Measurements from ENCODE around the gene MXRA8. TPM values are rescaled to one million over a fixed set of nuclear protein-coding genes. Genes with fewer than 3 reads are reported as not detected.

The MXRA8 gene
- total RNA-seq, 2 experiments from 2014 or later, result 0.25 to 0.49 TPM

DNA sequence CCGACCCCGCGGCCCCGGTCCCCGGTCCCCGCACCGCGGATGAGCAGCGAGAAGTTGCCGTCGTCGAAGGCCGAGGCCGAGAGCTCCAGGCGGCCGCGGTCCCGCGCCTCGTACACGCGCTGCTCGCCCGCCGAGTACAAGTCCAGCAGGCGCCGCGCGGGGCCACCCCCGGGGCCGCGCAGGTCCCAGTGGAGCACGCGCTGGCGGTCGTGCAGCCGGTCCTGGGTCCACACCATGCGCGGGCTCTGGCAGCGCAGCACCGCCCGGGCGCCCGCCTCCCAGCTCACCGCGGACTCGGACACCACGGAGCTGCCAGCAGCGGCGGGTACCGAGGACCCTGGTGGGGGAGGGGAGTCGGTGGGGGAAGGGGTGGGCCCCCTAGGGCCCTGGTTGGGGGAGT, 2.9 kb downstream of the MXRA8 start:
- Mint-ChIP-seq H3K4me1 (peaks cover 15% of the 10 kb centered on the region), H3K4me3 (no peak overlapping the region), H3K27me3 (peaks cover 14% of the 10 kb centered on the region), H3K27ac (no peak overlapping the region), H3K36me3 (ENCODE audit: low read depth) (no peaks in the 10 kb centered on the region), H3K9me3 (ENCODE audit: low read depth) (no peaks in the 10 kb centered on the region)
- CTCF ChIA-PET, result no interaction called here
- POLR2A ChIA-PET, result no interaction called here
- peak; percentile 11 for ATAC-seq
- intact Hi-C loops (cut with DNase I, micrococcal nuclease), result no loop called here
- DNase-seq, result peak; percentile 46

DNA sequence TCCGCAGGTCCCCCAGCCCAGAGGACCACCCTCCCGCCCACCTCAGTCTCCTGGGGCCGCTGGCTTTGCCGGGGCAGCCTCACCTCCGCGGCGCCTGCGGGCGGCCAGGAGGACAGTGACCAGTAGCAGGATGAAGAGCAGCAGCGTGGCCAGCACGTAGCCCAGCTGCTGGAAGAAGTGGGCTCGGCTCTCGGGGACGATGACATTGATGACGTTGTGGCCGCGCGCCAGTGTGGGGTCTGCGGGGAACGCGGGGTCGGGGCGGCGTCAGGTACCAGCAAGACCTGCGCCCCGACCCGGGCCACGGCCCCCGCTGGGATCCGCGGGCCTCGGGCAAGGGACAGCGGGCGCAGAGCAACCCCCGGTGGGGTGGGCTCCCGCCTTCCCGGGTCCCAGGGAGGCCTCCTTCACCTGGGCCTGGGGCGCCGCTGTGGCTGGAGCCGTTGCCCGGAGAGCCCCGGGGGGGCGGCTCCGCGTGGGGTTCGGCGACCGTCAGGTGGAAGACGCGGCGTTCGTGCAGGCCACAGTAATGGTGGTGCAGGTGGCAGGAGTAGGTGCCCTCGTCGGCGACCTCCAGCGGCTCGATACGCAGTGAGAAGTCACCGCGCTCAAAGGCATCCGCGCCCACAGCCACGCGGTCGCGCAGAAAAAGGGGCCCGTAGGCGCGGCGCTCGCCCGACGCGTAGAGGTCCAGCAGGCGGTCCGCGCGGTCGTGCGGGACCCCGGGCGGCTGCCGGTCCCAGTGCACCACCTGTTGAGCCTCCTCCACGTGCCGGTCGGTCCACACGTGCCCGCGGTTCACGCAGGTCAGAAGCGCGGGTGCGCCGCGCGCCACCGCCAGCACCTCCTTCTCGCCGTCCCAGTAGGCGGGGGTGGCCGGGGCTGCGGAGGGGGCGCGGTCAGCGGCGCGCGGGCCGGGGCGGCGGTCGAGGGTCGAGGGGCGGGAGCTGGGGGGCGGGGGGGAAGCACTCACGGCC, 3.8 kb downstream of the MXRA8 start:
- Mint-ChIP-seq H3K27ac (no peak overlapping the region), H3K4me3 (no peak overlapping the region), H3K27me3 (peaks cover 14% of the 10 kb centered on the region), H3K4me1 (peaks cover 13% of the 10 kb centered on the region), H3K9me3 (ENCODE audit: low read depth) (no peaks in the 10 kb centered on the region), H3K36me3 (ENCODE audit: low read depth) (no peaks in the 10 kb centered on the region)
- intact Hi-C loops (cut with DNase I, micrococcal nuclease), result no loop called here
- CTCF ChIA-PET, result no interaction called here
- POLR2A ChIA-PET, result no interaction called here
- ATAC-seq, result no peak
- no peak for DNase-seq

DNA sequence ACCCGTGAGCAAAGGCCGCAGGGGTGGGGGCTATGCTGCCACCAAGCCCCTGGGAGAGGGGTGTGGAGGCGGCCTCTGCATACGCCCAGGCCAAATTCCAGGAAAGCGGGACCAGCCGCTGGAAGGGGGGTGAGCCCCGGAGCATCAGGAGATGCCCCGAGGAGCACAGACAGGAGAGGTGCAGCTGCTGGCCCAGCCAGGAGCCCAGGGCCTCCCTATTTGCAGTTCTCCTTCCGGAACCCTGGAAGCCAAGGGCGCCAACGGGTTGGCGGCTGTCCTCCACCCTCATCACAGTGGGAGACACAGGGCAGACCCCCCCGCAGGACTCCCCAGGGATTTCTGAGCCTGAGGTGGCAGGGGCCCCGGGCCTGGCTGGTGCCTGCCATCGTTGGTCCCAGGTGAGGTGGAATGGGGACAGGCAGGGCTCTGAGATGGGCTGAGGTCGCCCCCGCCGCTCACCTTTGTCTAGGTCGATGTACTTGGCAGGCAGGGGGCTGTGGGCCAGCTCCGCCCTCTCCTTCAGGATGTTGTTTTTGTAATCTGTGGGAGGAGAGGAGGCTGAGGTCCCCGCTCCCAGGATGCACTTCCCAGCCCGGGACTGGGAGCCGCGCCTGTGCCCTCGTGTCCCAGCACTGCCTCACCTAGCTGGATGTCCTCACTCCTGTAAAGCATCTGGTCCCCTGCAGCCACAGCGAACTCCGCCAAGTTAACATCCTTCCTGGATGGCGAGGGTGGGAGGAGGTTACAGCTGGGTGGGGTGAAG, 4.8 kb downstream of the MXRA8 start:
- CTCF ChIA-PET, result interaction anchor here (0.8 kb wide), 1 partner anchor 232 kb away, joined by 3 read pairs; no protein-coding TSS in a partner anchor
- intact Hi-C loops (cut with DNase I, micrococcal nuclease), result no loop called here
- ATAC-seq, result no peak

DNA sequence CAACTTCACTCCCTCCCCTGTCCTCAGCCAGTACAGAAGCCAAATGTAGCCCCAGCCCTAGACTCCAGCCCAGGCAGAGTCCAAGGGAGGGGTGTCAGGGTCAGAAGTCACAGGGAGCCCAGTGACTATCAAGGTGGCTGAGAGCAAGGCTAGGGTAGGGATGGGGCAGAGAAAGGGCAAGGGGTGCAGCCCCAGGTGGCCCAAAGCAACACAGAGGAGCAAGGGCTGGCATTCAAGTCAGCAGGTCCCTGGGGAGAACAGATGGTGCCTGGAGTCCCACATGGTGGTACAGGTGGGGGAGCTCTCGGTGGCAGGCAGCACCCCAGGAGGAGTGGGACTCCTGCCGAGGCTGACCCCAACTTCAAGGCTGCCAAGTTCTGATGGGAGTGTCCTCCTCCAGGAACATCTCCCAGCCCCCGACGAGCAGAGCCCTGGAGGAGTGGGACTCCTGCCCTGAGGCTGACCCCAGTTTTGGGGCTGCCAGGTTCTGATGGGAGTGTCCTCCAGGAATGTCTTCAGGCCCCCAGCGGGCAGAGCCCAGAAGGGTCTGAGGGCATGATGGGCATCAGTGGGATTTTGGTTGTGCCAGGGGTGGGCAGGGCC, 5.5 kb downstream of the MXRA8 start:
- intact Hi-C loops (cut with DNase I, micrococcal nuclease), result no loop called here
- Mint-ChIP-seq H3K27ac (no peak overlapping the region), H3K9me3 (ENCODE audit: low read depth) (no peaks in the 10 kb centered on the region), H3K27me3 (peaks cover 14% of the 10 kb centered on the region), H3K4me1 (peaks cover 6% of the 10 kb centered on the region), H3K36me3 (ENCODE audit: low read depth) (no peaks in the 10 kb centered on the region), H3K4me3 (no peak overlapping the region)
- DNase-seq, result no peak
- ChIA-PET POLR2A (no interaction called here), CTCF (interaction anchor here (1.6 kb wide), 1 partner anchor 18 kb away, joined by 4 read pairs; no protein-coding TSS in a partner anchor)
- ATAC-seq, result no peak

More for the DNA sequence above, 4.8 kb downstream of the MXRA8 start:
- H3K27me3 Mint-ChIP-seq, result peaks cover 14% of the 10 kb centered on the region
- H3K4me3 Mint-ChIP-seq, result no peak overlapping the region
- no peak for DNase-seq
- no peaks in the 10 kb centered on the region for H3K36me3 Mint-ChIP-seq (ENCODE audit: low read depth)
- peaks cover 6% of the 10 kb centered on the region for H3K4me1 Mint-ChIP-seq
- H3K9me3 Mint-ChIP-seq (ENCODE audit: low read depth), result no peaks in the 10 kb centered on the region
- H3K27ac Mint-ChIP-seq, result no peak overlapping the region
- POLR2A ChIA-PET, result no interaction called here

DNA sequence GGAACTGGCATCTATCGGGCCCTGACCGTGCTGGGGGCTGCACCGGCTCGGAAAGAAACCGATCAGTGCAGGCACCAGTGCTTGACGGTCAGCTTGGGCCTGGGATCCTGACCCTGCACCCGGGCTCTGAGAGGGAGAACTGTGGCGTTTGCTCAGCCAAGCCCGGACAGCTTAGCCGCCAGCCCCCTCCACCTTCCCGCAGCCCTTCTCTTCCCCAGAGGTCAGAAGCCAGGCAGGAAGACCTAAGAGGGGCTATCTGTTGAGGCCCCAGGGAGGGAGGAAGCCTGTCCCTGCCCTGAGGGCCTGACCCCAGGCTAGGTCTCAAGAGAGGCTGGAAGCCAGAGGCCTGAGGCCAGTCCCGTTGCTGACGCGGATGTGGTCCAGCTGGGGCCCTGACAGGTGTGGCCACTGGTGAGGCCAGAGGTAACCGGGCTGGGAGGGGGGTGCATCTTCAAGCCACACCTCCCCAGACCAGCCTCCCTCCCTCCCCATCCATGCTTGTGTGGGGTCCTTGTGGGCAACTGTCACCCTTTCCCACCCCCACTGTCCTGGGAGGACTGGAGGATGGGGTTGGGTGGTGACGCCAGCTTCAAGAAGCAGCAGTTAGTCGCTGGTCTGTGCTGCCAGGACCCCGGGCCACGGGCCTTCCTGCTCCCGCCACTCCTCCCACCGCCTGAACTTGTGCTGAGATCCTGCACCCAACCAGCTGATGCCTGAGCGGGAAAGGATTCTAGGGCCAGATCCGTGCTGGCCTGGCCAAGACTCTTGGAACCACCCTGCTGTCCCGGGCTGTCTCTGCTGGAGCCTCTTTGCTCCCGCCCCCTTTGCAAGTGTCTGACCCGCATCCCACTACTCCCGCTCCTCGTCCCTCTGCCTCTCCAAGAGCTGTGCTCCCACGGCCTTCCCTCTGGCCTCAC, 6.6 kb downstream of the MXRA8 start:
- ChIA-PET POLR2A (no interaction called here), CTCF (interaction anchor here (0.9 to 1.6 kb wide), 2 partner anchors 14 to 20 kb away, joined by 3 to 4 read pairs; no protein-coding TSS in a partner anchor)
- DNase-seq, result no peak
- peaks cover 16% of the 10 kb centered on the region for H3K4me1 Mint-ChIP-seq
- H3K9me3 Mint-ChIP-seq (ENCODE audit: low read depth), result no peaks in the 10 kb centered on the region
- H3K27ac Mint-ChIP-seq, result no peak overlapping the region
- no peaks in the 10 kb centered on the region for H3K36me3 Mint-ChIP-seq (ENCODE audit: low read depth)
- intact Hi-C loops (cut with DNase I, micrococcal nuclease), result no loop called here
- no peak for ATAC-seq
- H3K4me3 Mint-ChIP-seq, result peak overlapping the region; percentile 51
- peaks cover 11% of the 10 kb centered on the region for H3K27me3 Mint-ChIP-seq

DNA sequence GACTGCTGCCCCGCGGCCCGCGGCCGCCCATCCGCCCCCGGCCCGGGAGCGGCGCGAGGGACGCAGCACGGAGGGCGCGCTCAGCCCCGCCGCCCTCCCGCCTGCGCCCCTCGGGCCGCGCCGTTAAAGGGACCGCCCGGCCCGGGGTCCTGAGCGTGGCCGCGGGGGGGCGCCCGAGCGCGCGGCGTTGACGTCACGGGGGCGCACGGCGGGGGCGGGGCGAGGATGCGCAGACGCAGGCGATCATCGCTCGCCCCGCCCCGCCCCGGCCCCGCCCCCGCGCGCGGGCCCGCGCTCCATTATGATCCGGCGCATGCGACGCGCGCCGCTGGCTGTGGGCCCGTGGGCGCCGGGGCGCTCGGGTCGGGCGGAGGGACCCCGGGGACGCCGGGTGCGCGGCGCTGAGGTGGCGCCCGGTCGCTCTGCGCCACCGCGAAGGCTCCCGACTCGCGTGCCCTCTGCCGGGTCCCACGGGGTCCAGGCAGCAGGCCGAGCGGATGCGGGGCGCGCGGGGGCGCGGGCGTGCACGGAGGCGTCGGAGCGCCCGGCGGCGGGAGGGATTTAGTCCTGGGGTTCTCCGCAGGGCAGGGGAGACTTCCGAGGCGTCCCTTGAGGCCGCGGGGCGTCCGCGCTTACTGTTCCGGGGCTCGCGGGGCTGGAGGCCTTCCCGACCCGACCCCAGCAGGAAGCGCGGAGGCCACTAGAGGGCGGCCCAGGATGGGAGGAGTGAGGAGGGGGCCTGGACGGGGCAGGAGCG, 8.9 kb downstream of the MXRA8 start, which contains the start of gene DVL1:
TSS of gene DVL1 (minus strand) at position 163 of the 757 bp plus-strand sequence. CDS start 353 bp downstream, outside the sequence.
- no peaks in the 10 kb centered on the region for H3K9me3 Mint-ChIP-seq (ENCODE audit: low read depth)

DNA sequence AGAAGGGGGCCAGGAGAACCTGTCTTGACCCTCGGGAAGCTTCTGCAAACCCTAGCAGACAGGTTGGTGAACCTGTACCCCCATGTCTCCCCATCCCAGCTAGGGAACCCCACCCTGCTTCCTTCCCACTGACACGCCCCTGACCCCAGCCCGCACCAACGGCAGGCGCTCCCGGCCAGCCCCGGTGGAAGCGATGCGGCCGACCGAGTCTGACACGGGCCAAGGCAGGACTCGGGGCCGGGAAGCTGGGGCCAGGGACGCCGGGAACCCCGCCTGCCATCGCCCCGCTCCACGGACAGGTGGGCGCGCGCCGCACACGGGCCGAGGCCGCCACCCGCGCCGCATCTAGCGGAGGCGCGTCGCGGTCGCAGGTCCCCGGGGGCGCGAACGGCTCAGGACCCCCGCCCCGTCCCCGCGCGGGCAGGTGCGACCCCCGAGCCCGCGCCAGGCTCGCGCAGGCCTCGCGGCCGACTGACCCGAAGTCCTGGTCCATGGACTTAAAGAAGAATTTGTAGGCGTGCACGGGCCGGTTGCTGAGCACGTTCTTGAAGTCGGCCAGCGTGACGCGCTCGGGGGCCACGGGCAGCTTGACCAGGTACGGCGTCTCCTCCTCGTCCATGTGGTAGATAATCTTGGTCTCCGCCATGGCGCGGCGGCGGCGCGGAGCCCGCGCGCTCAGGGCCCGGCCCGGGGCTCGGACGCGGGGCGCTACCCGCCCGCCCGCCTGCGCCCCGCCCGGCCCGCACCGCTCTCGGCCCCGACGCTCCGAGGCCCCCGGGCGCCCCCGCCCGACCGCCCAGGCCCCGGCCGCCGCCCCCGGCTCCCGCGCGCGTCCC, 9.7 kb downstream of the MXRA8 start:
- DNase-seq, result no peak

More for the DNA sequence above, 8.9 kb downstream of the MXRA8 start, which contains the start of gene DVL1:
- POLR2A ChIA-PET, result no interaction called here
- Mint-ChIP-seq H3K4me3 (peak within 1 kb of the TSS; percentile 74), H3K27ac (no peak within 1 kb of the TSS), H3K36me3 (ENCODE audit: low read depth) (no peaks in the 10 kb centered on the region), H3K4me1 (peaks cover 25% of the 10 kb centered on the region), H3K27me3 (peaks cover 11% of the 10 kb centered on the region)
- CTCF ChIA-PET, result no interaction called here
- intact Hi-C loops (cut with DNase I, micrococcal nuclease), result loop anchor here in 1 of 2 experiments (1.0 to 2.0 kb wide), 12 partner anchors 25 to 290 kb away; partner anchors contain the start of genes ATAD3B, AURKAIP1, B3GALT6 and C1orf159
- DNase-seq (peak; percentile 81), ATAC-seq (peak; percentile 71)

DNA sequence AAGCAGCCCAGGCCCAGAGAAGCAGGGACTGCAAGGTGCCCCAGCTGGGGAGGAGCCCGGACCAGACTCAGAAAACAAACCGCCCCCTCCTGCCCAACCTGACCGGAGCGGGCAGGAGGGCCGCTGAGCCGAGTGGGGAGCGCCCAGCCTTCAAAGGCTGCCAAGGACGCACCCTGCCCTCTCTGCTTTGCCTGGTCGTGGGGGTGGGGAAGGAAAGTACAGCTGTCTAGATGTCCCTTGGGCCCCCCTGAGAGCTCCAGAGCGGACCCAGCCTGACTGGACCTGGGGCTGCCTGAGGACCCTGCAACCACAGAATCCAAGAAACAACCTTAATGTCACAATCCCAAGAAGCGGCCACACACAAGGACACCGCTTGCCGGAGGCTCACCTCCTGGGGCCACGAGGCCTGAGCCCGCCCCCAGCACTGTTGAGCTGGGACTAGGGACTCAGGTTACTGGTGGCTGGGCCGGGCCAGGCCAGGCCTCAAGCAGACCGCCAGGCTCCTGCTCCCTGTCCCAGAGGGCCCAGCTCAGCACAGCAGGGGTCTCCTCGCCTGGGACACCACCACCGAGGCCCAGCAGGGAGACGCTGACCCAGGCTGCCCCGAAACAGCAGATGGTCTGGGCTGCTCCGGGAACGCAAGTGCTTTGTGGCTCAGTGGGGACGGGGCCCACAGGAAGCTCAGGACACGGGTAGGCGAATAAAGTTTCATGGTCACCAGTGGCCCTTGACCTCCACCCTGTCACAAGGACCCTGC, 10.5 kb downstream of the MXRA8 start:
- ATAC-seq (no peak), DNase-seq (no peak)
- no peaks in the 10 kb centered on the region for H3K9me3 Mint-ChIP-seq (ENCODE audit: low read depth)
- peak overlapping the region; percentile 74 for H3K4me3 Mint-ChIP-seq
- intact Hi-C loops (cut with DNase I, micrococcal nuclease), result loop anchor here in 1 of 2 experiments (2.0 kb wide), 2 partner anchors 75 to 87 kb away; partner anchors contain the start of genes UBE2J2 and VWA1
- H3K27ac Mint-ChIP-seq, result no peak overlapping the region
- H3K36me3 Mint-ChIP-seq (ENCODE audit: low read depth), result no peaks in the 10 kb centered on the region
- ChIA-PET CTCF (interaction anchor here (0.5 to 1.9 kb wide), 3 partner anchors 24 to 474 kb away, joined by 3 to 10 read pairs (median 3); no protein-coding TSS in a partner anchor), POLR2A (interaction anchor here (0.5 to 0.7 kb wide), 3 partner anchors 33 to 534 kb away, joined by 3 to 5 read pairs (median 3); no protein-coding TSS in a partner anchor)
- peaks cover 8% of the 10 kb centered on the region for H3K27me3 Mint-ChIP-seq
- H3K4me1 Mint-ChIP-seq, result peaks cover 23% of the 10 kb centered on the region

More for the DNA sequence above, 9.7 kb downstream of the MXRA8 start:
- ChIA-PET CTCF (interaction anchor here (0.5 to 1.9 kb wide), 2 partner anchors 23 to 473 kb away, joined by 3 to 10 read pairs; no protein-coding TSS in a partner anchor), POLR2A (interaction anchor here (0.5 to 0.7 kb wide), 3 partner anchors 34 to 533 kb away, joined by 3 to 5 read pairs (median 3); no protein-coding TSS in a partner anchor)
- Mint-ChIP-seq H3K9me3 (ENCODE audit: low read depth) (no peaks in the 10 kb centered on the region), H3K4me3 (peak overlapping the region; percentile 74), H3K4me1 (peaks cover 23% of the 10 kb centered on the region), H3K27ac (no peak overlapping the region), H3K27me3 (peaks cover 8% of the 10 kb centered on the region), H3K36me3 (ENCODE audit: low read depth) (no peaks in the 10 kb centered on the region)
- ATAC-seq, result peak; percentile 31
- intact Hi-C loops (cut with DNase I, micrococcal nuclease), result loop anchor here in 1 of 2 experiments (1.0 to 2.0 kb wide), 12 partner anchors 24 to 289 kb away; partner anchors contain the start of genes ATAD3B, AURKAIP1, B3GALT6 and C1orf159

Data from activated CD4-positive, alpha-beta T cell treated with anti-CD3 and anti-CD28 coated beads for 36 hours (primary cell).